RWPE2 (cell line): ENCODE data around the gene PIK3IP1.

Experiments
- ATAC-seq: fragments of 200-7000 bp; cut with Tn5 transposase; 3 replicates; pipeline ENCODE4 v1.9.1; 2021; ENCODE audit warnings: low read depth
- DNase-seq: peaks from one replicate; pipeline ENCODE4 v3.0.0-alpha.2; 2020; ENCODE audit warnings: low spot score
- H3K27ac ChIP-seq: fragments of 450-650 bp; 2 replicates; pipeline ENCODE4 v1.5.1; 2017; ENCODE audit warnings: mild to moderate bottlenecking; ENCODE audit not compliant: poor library complexity, severe bottlenecking
- H3K27me3 ChIP-seq: fragments of 250-450 bp; sonication (Bioruptor Pico); 2 replicates; pipeline ENCODE4 v1.5.1; 2021; ENCODE audit warnings: mild to moderate bottlenecking, moderate library complexity; ENCODE audit not compliant: insufficient read depth, poor library complexity, severe bottlenecking
- H3K36me3 ChIP-seq: fragments of 250-450 bp; sonication (Bioruptor Pico); 2 replicates; pipeline ENCODE4 v1.5.1; 2020; ENCODE audit warnings: low read depth, mild to moderate bottlenecking, moderate library complexity
- H3K4me1 ChIP-seq: fragments of 250-450 bp; sonication (Bioruptor Pico); 2 replicates; pipeline ENCODE4 v1.5.1; 2021; ENCODE audit warnings: mild to moderate bottlenecking, moderate library complexity; ENCODE audit not compliant: insufficient read depth, poor library complexity, severe bottlenecking
- H3K4me3 ChIP-seq: fragments of 250-450 bp; sonication (Bioruptor Pico); 2 replicates; pipeline ENCODE4 v1.5.1; 2021; ENCODE audit warnings: mild to moderate bottlenecking, moderate library complexity; ENCODE audit not compliant: severe bottlenecking
- H3K9me3 ChIP-seq: fragments of 250-450 bp; sonication (Bioruptor Pico); 2 replicates; pipeline ENCODE4 v1.5.1; 2021; ENCODE audit warnings: mild to moderate bottlenecking, moderate library complexity; ENCODE audit not compliant: severe bottlenecking
- CTCF ChIP-seq: fragments of 450-650 bp; IDR thresholded peaks from one replicate; pipeline ENCODE4 v1.5.1; 2017; ENCODE audit warnings: mild to moderate bottlenecking, moderate library complexity; ENCODE audit not compliant: poor library complexity, severe bottlenecking

PIK3IP1 gene

DNA sequence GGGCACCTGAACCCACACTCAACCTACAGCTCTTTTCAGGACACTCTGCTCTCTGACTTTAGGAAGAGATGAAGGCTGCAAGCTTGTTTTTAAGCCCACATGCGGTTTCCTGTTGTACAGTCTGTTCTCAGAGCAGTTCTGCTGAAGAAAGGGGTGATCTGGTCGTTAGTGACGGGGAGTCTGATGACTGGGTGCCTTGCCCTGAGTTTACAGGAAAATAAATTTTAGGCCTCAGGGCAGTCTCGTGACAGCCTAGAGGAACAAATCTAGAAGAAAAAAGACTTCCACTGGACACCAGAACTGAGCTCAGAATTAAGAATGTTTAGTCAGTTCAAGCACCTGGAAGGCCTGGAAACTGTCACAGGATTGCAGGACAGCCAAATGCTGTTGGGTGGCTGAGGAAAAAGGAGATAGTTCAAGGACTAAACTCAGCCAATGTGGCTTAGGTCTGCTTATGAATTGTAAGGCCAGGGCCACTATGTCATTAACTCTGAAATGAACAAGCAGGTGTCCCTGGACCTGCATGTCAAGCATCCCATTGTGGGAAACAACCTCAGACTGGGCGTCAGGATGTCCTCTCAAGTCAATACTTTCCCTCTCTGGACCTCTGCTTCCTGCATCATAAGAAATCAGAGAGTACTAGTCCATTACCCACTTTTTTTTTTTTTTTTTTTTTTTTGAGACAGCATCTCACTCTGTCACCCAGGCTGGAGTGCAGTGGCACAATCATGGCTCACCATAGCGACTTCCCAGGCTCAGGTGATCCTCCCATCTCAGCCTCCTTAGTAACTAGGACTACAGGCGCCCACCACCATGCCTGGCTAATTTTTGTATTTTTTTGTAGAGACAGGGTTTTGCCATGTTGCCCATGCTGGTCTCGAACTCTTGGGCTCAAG lies 5.7 kb downstream of the PIK3IP1 start:
- no peak for TF ChIP-seq CTCF
- no peak overlapping the region for H3K27ac ChIP-seq
- ATAC-seq (no peak), DNase-seq (no peak)
- H3K9me3 ChIP-seq: no peaks in the 10 kb centered on the region
- H3K27me3 ChIP-seq: no peaks in the 10 kb centered on the region
- H3K4me1 ChIP-seq: no peaks in the 10 kb centered on the region
- H3K36me3 ChIP-seq: no peaks in the 10 kb centered on the region
- H3K4me3 ChIP-seq: no peak overlapping the region

GRCh38 chr22:31284281-31285155 lies 7.8 kb downstream of the PIK3IP1 start:
- no peaks in the 10 kb centered on the region for H3K9me3 ChIP-seq
- no peak for TF ChIP-seq CTCF
- DNase-seq (no peak), ATAC-seq (peak; percentile 4; the same call in 1 of the 3 replicates)
- no peak overlapping the region for H3K4me3 ChIP-seq
- no peaks in the 10 kb centered on the region for H3K4me1 ChIP-seq
- H3K27me3 ChIP-seq: no peaks in the 10 kb centered on the region
- H3K27ac ChIP-seq: no peak overlapping the region
- H3K36me3 ChIP-seq: peaks cover 5% of the 10 kb centered on the region

- no peaks in the 10 kb centered on the region for H3K27me3 ChIP-seq
- H3K4me3 ChIP-seq: no peak overlapping the region
- no peak for DNase-seq
- no peak for TF ChIP-seq CTCF
- H3K4me1 ChIP-seq: no peaks in the 10 kb centered on the region
- H3K36me3 ChIP-seq: peaks cover 19% of the 10 kb centered on the region
- no peaks in the 10 kb centered on the region for H3K9me3 ChIP-seq
- ATAC-seq: no peak
- no peak overlapping the region for H3K27ac ChIP-seq
Measured at GRCh38 chr22:31282748-31283468, 9.4 kb downstream of the PIK3IP1 start.

DNA sequence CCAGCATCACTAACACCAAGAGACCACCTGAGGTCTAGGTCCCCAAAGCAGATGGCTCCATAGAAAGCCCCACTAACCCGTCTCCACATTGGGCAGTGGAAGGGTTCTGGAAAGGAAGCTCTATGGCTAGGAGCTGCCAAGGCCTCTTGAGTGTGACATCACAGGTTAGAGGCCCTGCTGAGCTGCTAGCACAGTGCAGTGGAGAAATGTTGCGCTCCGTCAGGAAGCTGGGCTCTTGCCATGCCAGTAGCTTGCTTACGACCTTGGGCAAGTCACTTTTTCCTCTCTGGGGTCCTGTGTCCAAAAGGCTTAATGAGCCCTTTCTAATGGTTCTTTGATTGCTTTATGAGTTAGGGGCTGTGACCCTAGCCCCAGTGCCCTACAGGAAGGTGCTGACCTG lies 10.6 kb downstream of the PIK3IP1 start:
- H3K4me1 ChIP-seq: no peaks in the 10 kb centered on the region
- H3K4me3 ChIP-seq: no peak overlapping the region
- no peak for TF ChIP-seq CTCF
- H3K36me3 ChIP-seq: peaks cover 28% of the 10 kb centered on the region
- H3K27me3 ChIP-seq: no peaks in the 10 kb centered on the region
- H3K27ac ChIP-seq: no peak overlapping the region
- H3K9me3 ChIP-seq: no peaks in the 10 kb centered on the region
- ATAC-seq: no peak
- DNase-seq: no peak
